H9 (cell line): Measurements from ENCODE around the gene F2R. TPM values are rescaled to one million over a fixed set of nuclear protein-coding genes. Genes with fewer than 3 reads are reported as not detected.

Experiments used
- DNase-seq: peaks from one replicate; pipeline ENCODE4 v3.0.0-alpha.2; 2017
- H2AFZ ChIP-seq: one replicate; pipeline ENCODE4 v1.6.1; 2013; ENCODE audit warnings: mild to moderate bottlenecking, low read length, control low read depth, moderate library complexity
- H2AK5ac ChIP-seq: 2 replicates; pipeline ENCODE4 v1.6.1; 2013; ENCODE audit warnings: low read length, control low read depth, mixed read lengths; ENCODE audit not compliant: insufficient read length
- H2BK120ac ChIP-seq: one replicate; pipeline ENCODE4 v1.6.1; 2013; ENCODE audit warnings: low read depth, mild to moderate bottlenecking, low read length, control low read depth, inconsistent platforms; ENCODE audit not compliant: poor library complexity, severe bottlenecking
- H2BK12ac ChIP-seq: 2 replicates; pipeline ENCODE4 v1.6.1; 2013; ENCODE audit warnings: low read length, control low read depth, mixed read lengths, low read depth; ENCODE audit not compliant: insufficient read length
- H2BK15ac ChIP-seq: 2 replicates; pipeline ENCODE4 v1.6.1; 2013; ENCODE audit warnings: low read depth, low read length, control low read depth
- H2BK20ac ChIP-seq: one replicate; pipeline ENCODE4 v1.6.1; 2013; ENCODE audit warnings: low read depth, mild to moderate bottlenecking, low read length, control low read depth, inconsistent platforms; ENCODE audit not compliant: poor library complexity, severe bottlenecking
- H2BK5ac ChIP-seq: 2 replicates; pipeline ENCODE4 v1.6.1; 2013; ENCODE audit warnings: low read length, control low read depth, mixed read lengths; ENCODE audit not compliant: insufficient read length
- H3K14ac ChIP-seq: 2 replicates; pipeline ENCODE4 v1.6.1; 2013; ENCODE audit warnings: low read length, control low read depth; ENCODE audit not compliant: insufficient read depth
- H3K18ac ChIP-seq: 2 replicates; pipeline ENCODE4 v1.6.1; 2013; ENCODE audit warnings: low read depth, mild to moderate bottlenecking, mixed read lengths, low read length, control low read depth; ENCODE audit not compliant: insufficient read length
- H3K23ac ChIP-seq: 2 replicates; pipeline ENCODE4 v1.6.1; 2013; ENCODE audit warnings: low read length, control low read depth, mixed read lengths, low read depth; ENCODE audit not compliant: insufficient read length
- H3K23me2 ChIP-seq: 2 replicates; pipeline ENCODE4 v1.6.1; 2013; ENCODE audit warnings: low read depth, mild to moderate bottlenecking, mixed read lengths, low read length, control low read depth; ENCODE audit not compliant: insufficient read length, poor library complexity, severe bottlenecking
- H3K27ac ChIP-seq: 2 replicates; pipeline ENCODE4 v1.5.1; 2013; ENCODE audit warnings: low read length, control low read depth, mixed read lengths, low read depth; ENCODE audit not compliant: insufficient read length
- H3K27me3 ChIP-seq: 2 replicates; pipeline ENCODE4 v1.6.1; 2013; ENCODE audit warnings: low read length, control low read depth, inconsistent platforms; ENCODE audit not compliant: insufficient read depth
- H3K4ac ChIP-seq: 2 replicates; pipeline ENCODE4 v1.6.1; 2013; ENCODE audit warnings: low read depth, mild to moderate bottlenecking, control low read depth, inconsistent platforms, low read length, moderate library complexity
- H3K4me1 ChIP-seq: 2 replicates; pipeline ENCODE4 v1.6.1; 2013; ENCODE audit warnings: low read length, control low read depth, inconsistent platforms; ENCODE audit not compliant: insufficient read depth
- H3K4me2 ChIP-seq: 2 replicates; pipeline ENCODE4 v1.6.1; 2013; ENCODE audit warnings: low read length, control low read depth, mixed read lengths; ENCODE audit not compliant: insufficient read length, insufficient read depth
- H3K56ac ChIP-seq: 2 replicates; pipeline ENCODE4 v1.6.1; 2013; ENCODE audit warnings: low read depth, mild to moderate bottlenecking, mixed read lengths, low read length, control low read depth; ENCODE audit not compliant: insufficient read length
- H3K79me1 ChIP-seq: 2 replicates; pipeline ENCODE4 v1.6.1; 2013; ENCODE audit warnings: low read depth, mild to moderate bottlenecking, moderate library complexity, low read length, control low read depth, inconsistent platforms; ENCODE audit not compliant: insufficient read depth, poor library complexity, severe bottlenecking
- H3K79me2 ChIP-seq: 2 replicates; pipeline ENCODE4 v1.6.1; 2013; ENCODE audit warnings: low read length, control low read depth, inconsistent platforms; ENCODE audit not compliant: insufficient read depth
- H3K9ac ChIP-seq: 2 replicates; pipeline ENCODE4 v1.6.1; 2013; ENCODE audit warnings: low read length, control low read depth, mixed read lengths; ENCODE audit not compliant: insufficient read length; ENCODE audit errors: extremely low read depth
- H3K9me3 ChIP-seq: one replicate; pipeline ENCODE4 v1.6.1; 2013; ENCODE audit warnings: low read depth, low read length, inconsistent platforms; ENCODE audit not compliant: control insufficient read depth
- H3T11ph ChIP-seq: one replicate; pipeline ENCODE4 v1.6.1; 2013; ENCODE audit warnings: mild to moderate bottlenecking, low read length, control low read depth, inconsistent platforms
- H4K20me1 ChIP-seq: one replicate; pipeline ENCODE4 v1.6.1; 2013; ENCODE audit not compliant: control insufficient read depth, insufficient read length, insufficient read depth
- H4K5ac ChIP-seq: 2 replicates; pipeline ENCODE4 v1.6.1; 2013; ENCODE audit warnings: low read depth, mild to moderate bottlenecking, mixed read lengths, low read length, control low read depth; ENCODE audit not compliant: insufficient read length
- H4K8ac ChIP-seq: replicated peaks from 2 replicates; pipeline ENCODE4 v1.6.1; 2013; ENCODE audit warnings: low read length, control low read depth, mixed read lengths, low read depth; ENCODE audit not compliant: insufficient read length
- H4K91ac ChIP-seq: 2 replicates; pipeline ENCODE4 v1.6.1; 2013; ENCODE audit warnings: low read depth, mild to moderate bottlenecking, moderate library complexity, mixed read lengths, low read length, control low read depth; ENCODE audit not compliant: insufficient read length
- H3K27ac Mint-ChIP-seq, 3 experiments: 2 replicates in 2 of 3; 3 replicates in 1 of 3; pipeline ENCODE4 v1.8.0; 2020 to 2021; ENCODE audit warnings: mixed read lengths in 3 of 3, mild to moderate bottlenecking in 1 of 3, moderate library complexity in 1 of 3
- H3K27me3 Mint-ChIP-seq: 2 replicates; pipeline ENCODE4 v1.8.0; 2021; ENCODE audit warnings: low read depth, mild to moderate bottlenecking, moderate library complexity, mixed read lengths
- H3K36me3 Mint-ChIP-seq, 3 experiments: 2 replicates in 2 of 3; 3 replicates in 1 of 3; pipeline ENCODE4 v1.8.0; 2020 to 2021; ENCODE audit warnings: low read depth in 3 of 3, mixed read lengths in 3 of 3; ENCODE audit not compliant: insufficient read depth in 1 of 3
- H3K4me1 Mint-ChIP-seq, 2 experiments: 2 replicates each; pipeline ENCODE4 v1.8.0; 2020; ENCODE audit warnings: mixed read lengths in 2 of 2
- H3K4me3 Mint-ChIP-seq, 2 experiments: 2 replicates in 1 of 2; 3 replicates in 1 of 2; pipeline ENCODE4 v1.8.0; 2020 to 2021; ENCODE audit warnings: mild to moderate bottlenecking in 2 of 2, mixed read lengths in 2 of 2, moderate library complexity in 1 of 2
- H3K9me3 Mint-ChIP-seq, 2 experiments: 2 replicates in 1 of 2; 3 replicates in 1 of 2; pipeline ENCODE4 v1.8.0; 2020; ENCODE audit warnings: mild to moderate bottlenecking in 2 of 2, mixed read lengths in 2 of 2, moderate library complexity in 1 of 2
- WGBS: extraction: QIAGEN DNeasy Blood & Tissue Kit; methylation state at CpG from one replicate; pipeline ENCODE4 v1.1.7; 2013; ENCODE audit warnings: missing lambda C conversion rate, low lambda C conversion rate, mixed read lengths; ENCODE audit not compliant: insufficient read length; ENCODE audit errors: extremely low coverage; 5-methylcytosine and 5-hydroxymethylcytosine counted together
- total RNA-seq: library from RNA; stranded (reverse); gene quantifications from 2 replicates; pipeline ENCODE4 v1.2.1, GENCODE V29; 2021
- TF ChIP-seq, protein P1 (sequence below): fragments of 200-600 bp; sonication (generic); conservative IDR thresholded peaks from 3 replicates; pipeline ENCODE4 v1.8.0; 2021; ENCODE audit warnings: antibody characterized with exemption, mild to moderate bottlenecking

F2R gene
- total RNA-seq, 1 experiment from 2014 or later, result 14.8 TPM

DNA sequence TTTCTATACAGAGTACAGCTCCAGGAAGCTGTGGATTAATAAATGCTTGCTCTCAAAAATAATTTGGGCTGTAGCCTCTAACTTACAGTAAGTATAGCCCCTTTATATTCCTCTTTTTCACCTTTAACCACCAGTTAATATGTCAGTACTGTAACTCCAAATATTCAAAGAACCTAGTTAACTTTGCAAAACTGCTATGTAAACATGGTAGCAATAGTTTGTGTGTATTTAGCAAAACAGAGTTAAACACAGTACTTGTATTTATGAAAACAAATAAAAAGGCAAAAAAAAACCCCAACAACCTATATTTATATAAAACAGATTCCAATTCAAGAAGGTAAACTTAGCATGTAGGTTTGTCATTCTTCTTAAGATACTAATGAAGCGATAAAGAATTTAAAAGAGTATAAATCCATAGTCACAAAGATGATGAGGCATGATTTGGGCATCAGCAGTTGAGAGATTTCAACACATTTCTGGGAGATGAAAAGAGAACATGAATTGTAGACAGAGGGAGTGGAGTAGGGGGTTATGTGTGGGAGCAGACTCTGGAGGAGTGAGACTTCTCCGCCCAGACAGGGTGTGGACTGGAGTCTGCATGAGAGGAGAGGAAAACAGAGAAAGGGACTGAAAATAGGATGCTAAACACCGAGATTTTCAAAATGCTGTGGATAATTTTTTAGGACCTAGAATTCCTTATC, 55.9 kb downstream of the F2R start:
- Histone ChIP-seq H2BK15ac (no peak overlapping the region), H2BK120ac (no peak overlapping the region), H3T11ph (no peak overlapping the region), H4K20me1 (no peaks in the 10 kb centered on the region), H3K27me3 (no peaks in the 10 kb centered on the region), H2AFZ (no peak overlapping the region), H3K56ac (no peak overlapping the region), H3K9ac (no peak overlapping the region), H3K4me1 (no peaks in the 10 kb centered on the region), H3K18ac (no peak overlapping the region), H2AK5ac (no peak overlapping the region), H3K23ac (no peak overlapping the region), H2BK12ac (no peak overlapping the region), H4K5ac (no peak overlapping the region), H3K27ac (no peak overlapping the region), H3K4me2 (no peak overlapping the region), H2BK20ac (no peak overlapping the region), H4K91ac (no peak overlapping the region), H3K4ac (no peak overlapping the region), H3K79me1 (no peaks in the 10 kb centered on the region), H3K23me2 (no peaks in the 10 kb centered on the region), H3K79me2 (no peaks in the 10 kb centered on the region), H3K9me3 (no peaks in the 10 kb centered on the region), H4K8ac (no peak overlapping the region), H3K14ac (no peak overlapping the region), H2BK5ac (no peak overlapping the region)
- TF ChIP-seq, protein P1, sequence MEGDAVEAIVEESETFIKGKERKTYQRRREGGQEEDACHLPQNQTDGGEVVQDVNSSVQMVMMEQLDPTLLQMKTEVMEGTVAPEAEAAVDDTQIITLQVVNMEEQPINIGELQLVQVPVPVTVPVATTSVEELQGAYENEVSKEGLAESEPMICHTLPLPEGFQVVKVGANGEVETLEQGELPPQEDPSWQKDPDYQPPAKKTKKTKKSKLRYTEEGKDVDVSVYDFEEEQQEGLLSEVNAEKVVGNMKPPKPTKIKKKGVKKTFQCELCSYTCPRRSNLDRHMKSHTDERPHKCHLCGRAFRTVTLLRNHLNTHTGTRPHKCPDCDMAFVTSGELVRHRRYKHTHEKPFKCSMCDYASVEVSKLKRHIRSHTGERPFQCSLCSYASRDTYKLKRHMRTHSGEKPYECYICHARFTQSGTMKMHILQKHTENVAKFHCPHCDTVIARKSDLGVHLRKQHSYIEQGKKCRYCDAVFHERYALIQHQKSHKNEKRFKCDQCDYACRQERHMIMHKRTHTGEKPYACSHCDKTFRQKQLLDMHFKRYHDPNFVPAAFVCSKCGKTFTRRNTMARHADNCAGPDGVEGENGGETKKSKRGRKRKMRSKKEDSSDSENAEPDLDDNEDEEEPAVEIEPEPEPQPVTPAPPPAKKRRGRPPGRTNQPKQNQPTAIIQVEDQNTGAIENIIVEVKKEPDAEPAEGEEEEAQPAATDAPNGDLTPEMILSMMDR, result no peak
- no peaks in the 10 kb centered on the region; the same call in none of the 2 replicates for H3K27me3 Mint-ChIP-seq
- DNase-seq, result no peak
- H3K36me3 Mint-ChIP-seq, result no peaks in the 10 kb centered on the region
- H3K9me3 Mint-ChIP-seq, result no peaks in the 10 kb centered on the region; a peak in 1 of 5 replicates
- no peak overlapping the region for H3K4me3 Mint-ChIP-seq
- no CpG with 5 or more reads among the region's 3 CpGs for WGBS
- H3K27ac Mint-ChIP-seq, result no peak overlapping the region; a peak in 1 of 7 replicates
- H3K4me1 Mint-ChIP-seq, result no peaks in the 10 kb centered on the region
